HEK293 (cell line): Measurements from ENCODE around the gene CHD8.

Experiments used
- CTCF ChIA-PET: fragments of 350-600 bp; formaldehyde crosslinking; extraction: SDS; loops from one replicate; lab custom pipeline; 2021; ENCODE audit warnings: antibody characterized with exemption; lab: Yijun Ruan, JAX
- POLR2A ChIA-PET: fragments of 300-600 bp; formaldehyde crosslinking; extraction: SDS; loops from one replicate; lab custom pipeline; 2020; ENCODE audit warnings: antibody characterized with exemption, inconsistent platforms; lab: Yijun Ruan, JAX
- H3K27ac ChIP-seq: fragments of 200-500 bp; sonication (Bioruptor generic); 2 replicates; pipeline ENCODE4 v1.5.1; 2014; ENCODE audit warnings: low read depth, low read length, control low read depth, inconsistent platforms; ENCODE audit errors: extremely low read depth
- H3K36me3 ChIP-seq, 2 experiments: fragments of 200-500 bp in 1 of 2; sonication (Bioruptor generic) in 1 of 2; 1 replicate in 1 of 2; 2 replicates in 1 of 2; pipeline ENCODE4 v1.5.1; 2014 to 2017; ENCODE audit warnings: inconsistent platforms in 2 of 2, low read length in 2 of 2; ENCODE audit not compliant: control insufficient read depth in 2 of 2, insufficient read depth in 1 of 2
- H3K4me1 ChIP-seq: fragments of 200-500 bp; sonication (Bioruptor generic); 2 replicates; pipeline ENCODE4 v1.5.1; 2014; ENCODE audit warnings: mild to moderate bottlenecking, low read length, inconsistent platforms; ENCODE audit not compliant: control insufficient read depth, insufficient read depth
- H3K4me3 ChIP-seq: 2 replicates; pipeline ENCODE4 v1.5.1; 2011; ENCODE audit warnings: low read depth, mild to moderate bottlenecking, control low read depth, low read length, moderate library complexity
- H3K9me3 ChIP-seq: fragments of 200-500 bp; sonication (Bioruptor generic); 2 replicates; pipeline ENCODE4 v1.5.1; 2014; ENCODE audit warnings: low read depth, low read length, inconsistent platforms; ENCODE audit not compliant: control insufficient read depth, insufficient read depth
- ATF2 ChIP-seq: fragments of 450-650 bp; formaldehyde crosslinking; IDR thresholded peaks from 2 replicates; pipeline ENCODE4 v1.5.1; 2016; ENCODE audit warnings: missing biosample characterization, missing genetic modification characterization, low read depth
- GFI1B ChIP-seq: fragments of 450-650 bp; formaldehyde crosslinking; IDR thresholded peaks from 2 replicates; pipeline ENCODE4 v1.5.1; 2016; ENCODE audit warnings: missing biosample characterization, missing genetic modification characterization
- HOXA7 ChIP-seq: sonication (generic); formaldehyde crosslinking; IDR thresholded peaks from 2 replicates; pipeline ENCODE4 v1.8.1; 2022; ENCODE audit warnings: missing genetic modification reagents, borderline replicate concordance
- HOXD13 ChIP-seq: sonication (generic); formaldehyde crosslinking; IDR thresholded peaks from 2 replicates; pipeline ENCODE4 v1.8.0; 2022; ENCODE audit warnings: missing genetic modification reagents, borderline replicate concordance
- OVOL3 ChIP-seq: fragments of 450-650 bp; formaldehyde crosslinking; IDR thresholded peaks from 2 replicates; pipeline ENCODE4 v1.5.1; 2016; ENCODE audit warnings: missing biosample characterization, missing genetic modification characterization
- PRDM1 ChIP-seq: fragments of 450-650 bp; formaldehyde crosslinking; IDR thresholded peaks from 2 replicates; pipeline ENCODE4; 2016; ENCODE audit warnings: missing biosample characterization, missing genetic modification characterization
- SALL2 ChIP-seq: fragments of 450-650 bp; formaldehyde crosslinking; IDR thresholded peaks from 2 replicates; pipeline ENCODE4 v1.5.0; 2017; ENCODE audit warnings: missing biosample characterization, mild to moderate bottlenecking, missing genetic modification characterization, borderline replicate concordance
- SCRT1 ChIP-seq: fragments of 450-650 bp; formaldehyde crosslinking; IDR thresholded peaks from 2 replicates; pipeline ENCODE4 v1.5.1; 2016; ENCODE audit warnings: missing biosample characterization, missing genetic modification characterization, borderline replicate concordance
- TCF7L2 ChIP-seq: IDR thresholded peaks from 2 replicates; pipeline ENCODE4 v1.6.1; 2011; ENCODE audit warnings: low read depth, mild to moderate bottlenecking, inconsistent platforms, low read length, moderate library complexity, borderline replicate concordance
- ZBTB11 ChIP-seq: fragments of 450-650 bp; formaldehyde crosslinking; conservative IDR thresholded peaks from 2 replicates; pipeline ENCODE4 v1.5.1; 2016; ENCODE audit warnings: low read depth, missing biosample characterization, missing genetic modification characterization
- ZBTB49 ChIP-seq: fragments of 450-650 bp; formaldehyde crosslinking; IDR thresholded peaks from 2 replicates; pipeline ENCODE4 v1.5.1; 2016; ENCODE audit warnings: missing biosample characterization, missing genetic modification characterization, low read depth
- ZNF121 ChIP-seq: fragments of 450-650 bp; formaldehyde crosslinking; IDR thresholded peaks from 2 replicates; pipeline ENCODE4 v1.5.1; 2016; ENCODE audit warnings: missing biosample characterization, missing genetic modification characterization
- ZNF221 ChIP-seq: fragments of 450-650 bp; formaldehyde crosslinking; IDR thresholded peaks from 2 replicates; pipeline ENCODE4 v1.5.1; 2017; ENCODE audit warnings: missing biosample characterization, missing genetic modification characterization, borderline replicate concordance
- ZNF292 ChIP-seq: fragments of 450-650 bp; formaldehyde crosslinking; IDR thresholded peaks from 2 replicates; pipeline ENCODE4 v1.5.1; 2016; ENCODE audit warnings: low read depth, missing biosample characterization, missing genetic modification characterization, borderline replicate concordance
- ZNF394 ChIP-seq: fragments of 450-650 bp; formaldehyde crosslinking; IDR thresholded peaks from 2 replicates; pipeline ENCODE4 v1.5.1; 2016; ENCODE audit warnings: missing biosample characterization, missing genetic modification characterization, mild to moderate bottlenecking, moderate library complexity, borderline replicate concordance
- ZNF433 ChIP-seq: fragments of 450-650 bp; formaldehyde crosslinking; IDR thresholded peaks from 2 replicates; pipeline ENCODE4 v1.5.1; 2016; ENCODE audit warnings: missing biosample characterization, missing genetic modification characterization, low read depth
- ZNF623 ChIP-seq: fragments of 450-650 bp; formaldehyde crosslinking; IDR thresholded peaks from 2 replicates; pipeline ENCODE4 v1.5.1; 2016; ENCODE audit warnings: missing biosample characterization, missing genetic modification characterization

CHD8 gene

GRCh38 chr14:21346532-21347135, 109.3 kb downstream of the CHD8 start:
- POLR2A ChIA-PET: no interaction called here
- no peaks in the 10 kb centered on the region for H3K4me1 ChIP-seq
- no peaks in the 10 kb centered on the region for H3K9me3 ChIP-seq
- TF ChIP-seq TCF7L2 (no peak), ZNF623 (tag by site-specific recombination) (no peak), ZNF221 (tag by site-specific recombination) (no peak), ZNF433 (tag by site-specific recombination) (no peak), OVOL3 (tag by site-specific recombination) (no peak), ZNF292 (tag by site-specific recombination) (no peak), SCRT1 (no peak), HOXA7 (no peak), PRDM1 (peak; percentile 85), HOXD13 (CRISPR knock-in tag) (no peak), ZNF121 (tag by site-specific recombination) (peak; percentile 80; the same call in 1 of the 2 replicates), GFI1B (tag by site-specific recombination) (no peak), ZBTB49 (no peak)
- no peak overlapping the region for H3K27ac ChIP-seq
- H3K36me3 ChIP-seq: peaks cover 10 to 12% of the 10 kb centered on the region in 2 experiments; a peak in 2 of 3 replicates
- CTCF ChIA-PET: no interaction called here
- H3K4me3 ChIP-seq: no peak overlapping the region

- ChIA-PET POLR2A (no interaction called here), CTCF (no interaction called here)
- Histone ChIP-seq H3K4me1 (no peaks in the 10 kb centered on the region), H3K36me3 (no peaks in the 10 kb centered on the region), H3K9me3 (no peaks in the 10 kb centered on the region), H3K4me3 (no peak overlapping the region), H3K27ac (no peak overlapping the region)
- no peak for TF ChIP-seq ATF2
- TF ChIP-seq ZNF394: no peak
- TF ChIP-seq SALL2 (tag by site-specific recombination): no peak
- no peak for TF ChIP-seq ZBTB11 (tag by site-specific recombination)
Observed at GRCh38 chr14:21343035-21343794, 112.7 kb downstream of the CHD8 start.
